GM10266 (cell line): ENCODE data around the gene TTLL5.

Source experiments
- DNase-seq: peaks from one replicate; pipeline ENCODE4 v3.0.0; 2012; ENCODE audit errors: extremely low spot score
- CTCF ChIP-seq: IDR thresholded peaks from 2 replicates; pipeline ENCODE4 v1.5.1; 2012; ENCODE audit warnings: mild to moderate bottlenecking, low read depth; ENCODE audit not compliant: control insufficient read depth, insufficient read depth; ENCODE audit errors: missing control alignments

Gene TTLL5

GRCh38 chr14:75831455-75831854 is 170.4 kb downstream of the TTLL5 start:
- no peak for DNase-seq
- TF ChIP-seq CTCF: no peak

- TF ChIP-seq CTCF: no peak
- DNase-seq: no peak
Measured at GRCh38 chr14:75831952-75832351, 170.9 kb downstream of the TTLL5 start.

GRCh38 chr14:75832621-75833297 is 171.7 kb downstream of the TTLL5 start:
- no peak for TF ChIP-seq CTCF
- no peak for DNase-seq

GRCh38 chr14:75833326-75834020 is 172.4 kb downstream of the TTLL5 start:
- no peak for TF ChIP-seq CTCF
- no peak for DNase-seq

GRCh38 chr14:75835156-75835725 is 174.2 kb downstream of the TTLL5 start:
- no peak for TF ChIP-seq CTCF
- DNase-seq: no peak

GRCh38 chr14:75835737-75836136 is 174.7 kb downstream of the TTLL5 start:
- no peak for TF ChIP-seq CTCF
- no peak for DNase-seq
